CD14-positive monocyte (primary cell): ENCODE data around the gene RIC8A. TPM values are rescaled to one million over a fixed set of nuclear protein-coding genes. Genes with fewer than 3 reads are reported as not detected.
"Not testable (repeated sequence)": the region's sequence is repeated elsewhere in the genome, so short reads cannot be mapped to it uniquely, and the experiment has no call there.

Source experiments
- DNase-seq, 3 donors: peaks; one replicate each; pipeline ENCODE4 v3.0.0-alpha.2; 2011 to 2022
- H2AFZ ChIP-seq: 2 replicates; pipeline ENCODE4 v1.6.0; 2012; ENCODE audit warnings: mild to moderate bottlenecking, low read depth, low read length, inconsistent platforms; ENCODE audit not compliant: insufficient read depth, poor library complexity, severe bottlenecking
- H3K27ac ChIP-seq, 2 donors: 1 replicate in 1 of 2; 2 replicates in 1 of 2; pipeline ENCODE4 v1.5.1; 2012 to 2013; ENCODE audit warnings: low read length in 2 of 2, control low read depth in 1 of 2, inconsistent platforms in 1 of 2, low read depth in 1 of 2, mild to moderate bottlenecking in 1 of 2
- H3K27me3 ChIP-seq, 2 donors: one replicate each; pipeline versions ENCODE4 v1.6.0 to v1.6.1; 2011 to 2013; ENCODE audit warnings: low read length in 2 of 2; ENCODE audit not compliant: control insufficient read depth in 2 of 2, insufficient read depth in 2 of 2
- H3K36me3 ChIP-seq, 2 donors: replicated peaks in 1 of 2; 1 replicate in 1 of 2; 2 replicates in 1 of 2; pipeline versions ENCODE4 v1.5.1 to v1.6.1; 2012 to 2013; ENCODE audit warnings: low read length in 2 of 2, control low read depth in 1 of 2, inconsistent platforms in 1 of 2, mild to moderate bottlenecking in 1 of 2; ENCODE audit not compliant: insufficient read depth in 2 of 2, control insufficient read depth in 1 of 2
- H3K4me1 ChIP-seq, 2 donors: 1 replicate in 1 of 2; 2 replicates in 1 of 2; pipeline versions ENCODE4 v1.5.1 to v1.6.1; 2012 to 2013; ENCODE audit warnings: low read length in 2 of 2, control low read depth in 1 of 2, inconsistent platforms in 1 of 2, mild to moderate bottlenecking in 1 of 2, moderate library complexity in 1 of 2; ENCODE audit not compliant: insufficient read depth in 2 of 2, control insufficient read depth in 1 of 2
- H3K4me2 ChIP-seq: replicated peaks from 2 replicates; pipeline ENCODE3; 2012; ENCODE audit warnings: low read length, moderate library complexity, mild to moderate bottlenecking; ENCODE audit not compliant: poor library complexity, severe bottlenecking; ENCODE audit errors: extremely low read depth
- H3K4me3 ChIP-seq, 3 experiments: fragments of 200-600 bp in 1 of 3; sonication (generic) in 1 of 3; replicated peaks in 1 of 3; 1 replicate in 2 of 3; 2 replicates in 1 of 3; pipeline ENCODE4 v1.5.1; 2011 to 2013; ENCODE audit warnings: low read length in 3 of 3, mild to moderate bottlenecking in 3 of 3, control low read depth in 2 of 3, low read depth in 2 of 3, inconsistent platforms in 1 of 3, moderate library complexity in 1 of 3
- H3K79me2 ChIP-seq: 2 replicates; pipeline ENCODE4 v1.6.0; 2012; ENCODE audit warnings: mild to moderate bottlenecking, control low read depth, inconsistent platforms, low read length, moderate library complexity; ENCODE audit not compliant: insufficient read depth
- H3K9ac ChIP-seq: 2 replicates; pipeline ENCODE4 v1.6.0; 2017; ENCODE audit warnings: low read length, mild to moderate bottlenecking; ENCODE audit not compliant: insufficient read depth, poor library complexity, severe bottlenecking
- H3K9me3 ChIP-seq, 2 donors: replicated peaks in 1 of 2; 1 replicate in 1 of 2; 2 replicates in 1 of 2; pipeline versions ENCODE4 v1.5.1 to v1.6.1; 2012 to 2013; ENCODE audit warnings: low read length in 2 of 2, control low read depth in 1 of 2; ENCODE audit not compliant: control insufficient read depth in 1 of 2, insufficient read depth in 1 of 2
- H4K20me1 ChIP-seq: 2 replicates; pipeline ENCODE4 v1.6.0; 2012; ENCODE audit warnings: mild to moderate bottlenecking, low read length, control low read depth, moderate library complexity; ENCODE audit not compliant: insufficient read depth
- H3K27ac Mint-ChIP-seq, 7 donors: one replicate each; pipeline ENCODE4 v1.8.0; 2020; ENCODE audit warnings: mild to moderate bottlenecking in 7 of 7, mixed read lengths in 7 of 7, moderate library complexity in 6 of 7, inconsistent platforms in 2 of 7
- H3K27me3 Mint-ChIP-seq, 3 donors: one replicate each; pipeline ENCODE4 v1.8.0; 2021 to 2022; ENCODE audit warnings: low read depth in 3 of 3, mild to moderate bottlenecking in 3 of 3, mixed read lengths in 3 of 3, moderate library complexity in 3 of 3, inconsistent platforms in 1 of 3
- H3K36me3 Mint-ChIP-seq, 2 donors: one replicate each; pipeline ENCODE4 v1.8.0; 2020; ENCODE audit warnings: mixed read lengths in 2 of 2, inconsistent platforms in 1 of 2, mild to moderate bottlenecking in 1 of 2
- H3K4me1 Mint-ChIP-seq: one replicate; pipeline ENCODE4 v1.8.0; 2020; ENCODE audit warnings: mild to moderate bottlenecking, mixed read lengths
- H3K4me3 Mint-ChIP-seq, 2 donors: one replicate each; pipeline ENCODE4 v1.8.0; 2020; ENCODE audit warnings: mild to moderate bottlenecking in 2 of 2, mixed read lengths in 2 of 2, moderate library complexity in 1 of 2
- H3K9me3 Mint-ChIP-seq, 7 donors: one replicate each; pipeline ENCODE4 v1.8.0; 2020 to 2022; ENCODE audit warnings: mixed read lengths in 7 of 7, mild to moderate bottlenecking in 6 of 7, moderate library complexity in 6 of 7, inconsistent platforms in 2 of 7
- WGBS: methylation state at CpG from one replicate; pipeline ENCODE4 v1.1.5; 2013; ENCODE audit warnings: missing lambda C conversion rate; ENCODE audit not compliant: insufficient coverage; 5-methylcytosine and 5-hydroxymethylcytosine counted together
- intact Hi-C, 2 donors: fragments of 100-400 bp; cut with micrococcal nuclease; formaldehyde crosslinking; loops; one replicate each; pipeline versions ENCODE4 v1.15.0 to v1.15.1; 2023
- polyA plus RNA-seq, 3 donors: library from polyadenylated mRNA; depleted of rRNA in 1 of 3; unstranded in 2 of 3; stranded (reverse) in 1 of 3; fragments of 300-500 nt in 2 of 3; fragments of >200 nt in 1 of 3; fragmentation: Illumina TruSeq in 2 of 3; gene quantifications; 1 replicate in 2 of 3; 2 replicates in 1 of 3; pipeline ENCODE4 v1.2.3, GENCODE V29; 2012 to 2021
- TF ChIP-seq, protein P1 (sequence below): fragments of 200-600 bp; IDR thresholded peaks from one replicate; pipeline ENCODE4 v1.8.0; 2022; ENCODE audit warnings: antibody characterized with exemption, mild to moderate bottlenecking

RIC8A gene
- polyA plus RNA-seq, 3 donors, result 51.1 to 79.1 (median 56.5) TPM

DNA sequence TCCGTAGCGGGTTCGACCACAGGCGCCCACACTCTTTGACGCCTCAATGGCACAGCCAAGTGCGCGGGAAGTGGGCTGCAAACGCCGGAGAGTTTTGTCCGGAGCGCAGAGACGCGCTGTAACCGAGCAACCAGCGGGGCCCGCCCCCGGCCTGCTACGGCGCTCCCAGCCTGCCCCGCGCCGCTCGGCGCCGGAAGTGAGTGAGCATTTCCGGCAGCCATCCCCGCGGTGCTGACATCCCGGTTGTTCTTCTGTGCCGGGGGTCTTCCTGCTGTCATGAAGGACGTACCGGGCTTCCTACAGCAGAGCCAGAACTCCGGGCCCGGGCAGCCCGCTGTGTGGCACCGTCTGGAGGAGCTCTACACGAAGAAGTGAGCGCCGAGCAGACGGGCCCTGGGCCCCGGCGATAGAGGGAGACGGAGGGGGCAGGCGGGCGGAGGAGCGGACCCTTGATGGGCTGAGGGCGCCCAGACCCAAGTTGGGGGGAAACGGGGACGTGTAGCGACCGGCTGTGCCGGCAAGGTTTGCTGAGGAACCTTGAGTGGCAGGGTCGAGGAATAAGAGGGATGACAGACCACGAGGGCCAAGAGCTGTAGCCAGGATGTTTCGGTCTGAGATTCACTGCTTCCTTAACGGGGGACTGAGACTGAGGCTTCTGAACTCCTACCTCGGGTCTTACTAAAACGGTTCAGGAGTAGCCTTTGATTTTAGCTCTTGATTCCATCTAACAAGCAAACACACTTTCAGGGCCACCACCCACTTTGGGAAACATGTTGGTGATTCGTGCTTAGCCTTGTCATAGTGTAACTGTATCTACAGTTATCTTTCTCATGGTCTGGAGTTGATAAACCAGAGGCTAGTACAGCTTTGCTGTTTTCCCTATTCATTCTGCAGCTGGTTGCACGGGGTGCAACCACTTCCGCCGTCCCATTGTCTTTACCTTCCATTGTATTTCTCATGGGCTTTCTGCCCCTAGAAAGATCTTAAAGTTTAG, 29.6 kb downstream of the RIC8A start, which contains the start of gene PSMD13:
TSS of gene PSMD13 (plus strand) at position 203 of the 994 bp plus-strand sequence. CDS start at position 277, 74 bp downstream.
- H3K4me3 ChIP-seq, result peak within 1 kb of the TSS; percentile 93 to 99 (median 96)
- H3K36me3 ChIP-seq, result peaks cover 15 to 30% of the 10 kb centered on the region in 2 donors
- peak within 1 kb of the TSS; percentile 97 to 98 for H3K27ac ChIP-seq
- H3K9me3 ChIP-seq, result no peaks in the 10 kb centered on the region
- DNase-seq, result peak; percentile 81 to 84 (median 84)
- no peaks in the 10 kb centered on the region for H3K27me3 ChIP-seq
- TF ChIP-seq, protein P1, sequence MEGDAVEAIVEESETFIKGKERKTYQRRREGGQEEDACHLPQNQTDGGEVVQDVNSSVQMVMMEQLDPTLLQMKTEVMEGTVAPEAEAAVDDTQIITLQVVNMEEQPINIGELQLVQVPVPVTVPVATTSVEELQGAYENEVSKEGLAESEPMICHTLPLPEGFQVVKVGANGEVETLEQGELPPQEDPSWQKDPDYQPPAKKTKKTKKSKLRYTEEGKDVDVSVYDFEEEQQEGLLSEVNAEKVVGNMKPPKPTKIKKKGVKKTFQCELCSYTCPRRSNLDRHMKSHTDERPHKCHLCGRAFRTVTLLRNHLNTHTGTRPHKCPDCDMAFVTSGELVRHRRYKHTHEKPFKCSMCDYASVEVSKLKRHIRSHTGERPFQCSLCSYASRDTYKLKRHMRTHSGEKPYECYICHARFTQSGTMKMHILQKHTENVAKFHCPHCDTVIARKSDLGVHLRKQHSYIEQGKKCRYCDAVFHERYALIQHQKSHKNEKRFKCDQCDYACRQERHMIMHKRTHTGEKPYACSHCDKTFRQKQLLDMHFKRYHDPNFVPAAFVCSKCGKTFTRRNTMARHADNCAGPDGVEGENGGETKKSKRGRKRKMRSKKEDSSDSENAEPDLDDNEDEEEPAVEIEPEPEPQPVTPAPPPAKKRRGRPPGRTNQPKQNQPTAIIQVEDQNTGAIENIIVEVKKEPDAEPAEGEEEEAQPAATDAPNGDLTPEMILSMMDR, result no peak
- peaks cover 21% of the 10 kb centered on the region for H4K20me1 ChIP-seq
- H3K79me2 ChIP-seq, result peaks cover 48% of the 10 kb centered on the region
- peak within 1 kb of the TSS; percentile 99 to 100 (median 100) for H3K27ac Mint-ChIP-seq
- peak within 1 kb of the TSS; percentile 95 for H3K9ac ChIP-seq
- peak within 1 kb of the TSS; percentile 96 for H2AFZ ChIP-seq
- H3K9me3 Mint-ChIP-seq, result no peaks in the 10 kb centered on the region
- H3K27me3 Mint-ChIP-seq, result peaks cover 0 to 4% (median 1%) of the 10 kb centered on the region in 3 donors
- intact Hi-C loops, result loop anchor here (1.0 to 5.0 kb wide), 6 partner anchors 30 to 270 kb away; partner anchors contain the start of genes RNH1 (in 2 of the 2), BET1L (in 1 of the 2) and RIC8A (in 1 of the 2)
- under 1% methylated on average over 58 of the region's 62 CpGs for WGBS
- peaks cover 24% of the 10 kb centered on the region for H3K4me1 Mint-ChIP-seq
- peaks cover 32 to 36% of the 10 kb centered on the region in 2 donors for H3K36me3 Mint-ChIP-seq
- H3K4me2 ChIP-seq, result peak within 1 kb of the TSS; percentile 87
- H3K4me1 ChIP-seq, result peaks cover 20 to 23% of the 10 kb centered on the region in 2 donors
- H3K4me3 Mint-ChIP-seq, result peak within 1 kb of the TSS; percentile 96 to 97

DNA sequence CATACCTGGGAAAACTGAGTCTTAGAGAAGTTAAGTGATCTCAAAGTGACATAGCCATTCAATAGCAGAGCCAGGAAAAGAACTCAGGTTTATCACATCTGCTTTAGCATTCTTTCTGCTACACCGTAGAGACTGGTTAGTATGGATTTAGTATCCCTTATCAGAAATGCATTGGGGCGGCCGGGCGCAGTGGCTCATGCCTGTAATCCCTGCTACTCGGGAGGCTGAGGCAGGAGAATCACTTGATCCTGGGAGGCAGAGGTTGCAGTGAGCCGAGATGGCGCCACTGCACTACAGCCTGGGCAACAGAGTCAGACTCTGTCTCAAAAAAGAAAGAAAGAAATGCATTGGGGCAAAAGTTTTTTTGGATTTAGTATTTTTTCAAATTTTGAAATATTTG, 30.8 kb downstream of the RIC8A start:
- not testable (repeated sequence) for H3K4me2 ChIP-seq, H2AFZ ChIP-seq, H3K9me3 ChIP-seq, H3K9ac ChIP-seq, H3K9me3 Mint-ChIP-seq, H3K4me3 ChIP-seq, H3K27me3 ChIP-seq, H3K4me3 Mint-ChIP-seq, H3K27ac ChIP-seq, DNase-seq, H3K27me3 Mint-ChIP-seq
- H3K4me1 ChIP-seq, result peaks cover 20 to 23% of the 10 kb centered on the region in 2 donors
- peaks cover 21 to 43% of the 10 kb centered on the region in 2 donors for H3K36me3 ChIP-seq
- peaks cover 21% of the 10 kb centered on the region for H4K20me1 ChIP-seq
- H3K4me1 Mint-ChIP-seq, result peaks cover 24% of the 10 kb centered on the region
- intact Hi-C loops, result loop anchor here (5.0 kb wide), 3 partner anchors 36 to 269 kb away; partner anchors contain the start of gene RNH1 (in 1 of the 2)
- peaks cover 35 to 40% of the 10 kb centered on the region in 2 donors for H3K36me3 Mint-ChIP-seq
- H3K79me2 ChIP-seq, result peaks cover 49% of the 10 kb centered on the region
- H3K27ac Mint-ChIP-seq, result peak overlapping the region in 2 of 7 donors; percentile 46 to 88
- WGBS, result 100% methylated on average over 4 of the region's 7 CpGs
